Thyroid gland (tissue), 4 donors: ENCODE data around the gene DCAF6.

Experiments
- POLR2A ChIP-seq, 2 donors: fragments of 450-650 bp; IDR thresholded peaks; one replicate each; pipeline ENCODE4 v1.6.1; 2017; ENCODE audit warnings: antibody characterized with exemption in 2 of 2, mild to moderate bottlenecking in 2 of 2, moderate library complexity in 1 of 2
- TF ChIP-seq, protein P1 (sequence below), 6 experiments: fragments of 200-600 bp in 3 of 6; fragments of 450-650 bp in 3 of 6; sonication (generic) in 3 of 6; IDR thresholded peaks; one replicate each; pipeline ENCODE4 v1.5.1; 2016 to 2019; ENCODE audit warnings: antibody characterized with exemption in 6 of 6, mild to moderate bottlenecking in 2 of 6, inconsistent platforms in 1 of 6, moderate library complexity in 1 of 6

DNA sequence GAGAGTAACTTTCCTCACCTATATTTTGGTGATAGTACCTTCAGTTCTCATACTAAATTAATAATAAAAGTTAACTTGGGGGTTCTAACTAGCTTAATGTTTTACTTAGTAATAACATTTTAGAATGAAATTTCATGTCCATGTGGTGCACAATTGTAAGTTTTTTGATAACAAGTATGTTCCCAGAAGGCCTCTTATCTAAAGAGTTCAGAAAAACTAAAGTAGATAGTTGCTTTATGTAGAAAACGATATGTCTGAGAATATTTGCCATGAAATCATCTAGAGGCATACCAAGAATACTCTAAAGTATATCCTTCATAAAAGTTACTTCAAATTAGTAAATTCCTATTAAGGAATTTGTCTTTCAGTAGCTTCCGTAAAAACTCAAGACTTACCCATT is 12.4 kb upstream of the DCAF6 start:
- TF ChIP-seq, protein P1, sequence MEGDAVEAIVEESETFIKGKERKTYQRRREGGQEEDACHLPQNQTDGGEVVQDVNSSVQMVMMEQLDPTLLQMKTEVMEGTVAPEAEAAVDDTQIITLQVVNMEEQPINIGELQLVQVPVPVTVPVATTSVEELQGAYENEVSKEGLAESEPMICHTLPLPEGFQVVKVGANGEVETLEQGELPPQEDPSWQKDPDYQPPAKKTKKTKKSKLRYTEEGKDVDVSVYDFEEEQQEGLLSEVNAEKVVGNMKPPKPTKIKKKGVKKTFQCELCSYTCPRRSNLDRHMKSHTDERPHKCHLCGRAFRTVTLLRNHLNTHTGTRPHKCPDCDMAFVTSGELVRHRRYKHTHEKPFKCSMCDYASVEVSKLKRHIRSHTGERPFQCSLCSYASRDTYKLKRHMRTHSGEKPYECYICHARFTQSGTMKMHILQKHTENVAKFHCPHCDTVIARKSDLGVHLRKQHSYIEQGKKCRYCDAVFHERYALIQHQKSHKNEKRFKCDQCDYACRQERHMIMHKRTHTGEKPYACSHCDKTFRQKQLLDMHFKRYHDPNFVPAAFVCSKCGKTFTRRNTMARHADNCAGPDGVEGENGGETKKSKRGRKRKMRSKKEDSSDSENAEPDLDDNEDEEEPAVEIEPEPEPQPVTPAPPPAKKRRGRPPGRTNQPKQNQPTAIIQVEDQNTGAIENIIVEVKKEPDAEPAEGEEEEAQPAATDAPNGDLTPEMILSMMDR (IDR thresholded peaks at IDR 0.05), result no peak
- TF ChIP-seq POLR2A (IDR thresholded peaks at IDR 0.05), result no peak
